Dermis lymphatic vessel endothelial cell (primary cell): ENCODE results near the gene CSNK1D. TPM values are rescaled to one million over a fixed set of nuclear protein-coding genes. Genes with fewer than 3 reads are reported as not detected.

Experiments
- total RNA-seq: library from RNA; depleted of rRNA; stranded (reverse); fragments of >200 nt; gene quantifications from 2 replicates; pipeline ENCODE4 v1.2.1, GENCODE V29; 2014

CSNK1D gene
- total RNA-seq, result 42.6 and 51.9 TPM in 2 replicates

GRCh38 chr17:82273327-82274133 lies at the start of gene CSNK1D:
Gene CSNK1D (minus strand): TSS chr17:82273700. CDS start chr17:82273381, 319 bp downstream.

GRCh38 chr17:82317394-82318168 lies 44.1 kb upstream of the CSNK1D start, which contains the start of gene CD7:
Gene CD7 (minus strand): TSS chr17:82317608. CDS start chr17:82317495, 113 bp downstream.

GRCh38 chr17:82228842-82229697 lies 44.4 kb downstream of the CSNK1D start, which contains the start of gene SLC16A3:
Gene SLC16A3 (plus strand): TSS chr17:82229042. CDS start chr17:82236009, 6,967 bp downstream.

GRCh38 chr17:82212331-82213250 lies 60.9 kb downstream of the CSNK1D start, which contains the start of gene CCDC57:
Gene CCDC57 (minus strand): TSS chr17:82212842. CDS start chr17:82201944, 10,898 bp downstream.

Other genes with a start within 250 kb of the CSNK1D start
- gene RAC3, start 242.0 kb downstream of the CSNK1D start, total RNA-seq, result 10.7 TPM in 2 replicates
- 26.8 and 33.8 TPM in 2 replicates for gene DCXR, start 236.0 kb downstream of the CSNK1D start, total RNA-seq
- 19.3 and 19.6 TPM in 2 replicates for gene RFNG, start 221.9 kb downstream of the CSNK1D start, total RNA-seq
- 66.4 and 72.4 TPM in 2 replicates for gene GPS1, start 221.8 kb downstream of the CSNK1D start, total RNA-seq
- 30.2 and 35.2 TPM in 2 replicates for gene DUS1L, start 207.9 kb downstream of the CSNK1D start, total RNA-seq
- 18.1 and 22.5 TPM in 2 replicates for gene FASN, start 175.5 kb downstream of the CSNK1D start, total RNA-seq
- 3.9 and 5.7 TPM in 2 replicates for gene CCDC57, start 60.9 kb downstream of the CSNK1D start, total RNA-seq
- gene SLC16A3, start 44.7 kb downstream of the CSNK1D start, total RNA-seq, result 40.1 and 71.1 TPM in 2 replicates
- under 0.01 TPM in 1 of 2 replicates, not detected in the other for gene CD7, start 43.9 kb upstream of the CSNK1D start, total RNA-seq
- 1.3 and 1.4 TPM in 2 replicates for gene SECTM1, start 60.1 kb upstream of the CSNK1D start, total RNA-seq
- not detected in 2 replicates for gene TEX19, start 85.5 kb upstream of the CSNK1D start, total RNA-seq
- gene UTS2R, start 98.1 kb upstream of the CSNK1D start, total RNA-seq, result not detected in 2 replicates
- 10.5 and 12.5 TPM in 2 replicates for gene HEXD, start 144.6 kb upstream of the CSNK1D start, total RNA-seq
- 23.6 and 23.8 TPM in 2 replicates for gene OGFOD3, start 144.9 kb upstream of the CSNK1D start, total RNA-seq
- gene CYBC1, start 177.1 kb upstream of the CSNK1D start, total RNA-seq, result 26.6 and 43.2 TPM in 2 replicates
- gene NARF, start 185.0 kb upstream of the CSNK1D start, total RNA-seq, result 98.5 and 107 TPM in 2 replicates
- gene FOXK2, start 246.0 kb upstream of the CSNK1D start, total RNA-seq, result 18.6 and 22.0 TPM in 2 replicates